ENCODE measurements around the gene IGSF21.

Gene IGSF21

DNA sequence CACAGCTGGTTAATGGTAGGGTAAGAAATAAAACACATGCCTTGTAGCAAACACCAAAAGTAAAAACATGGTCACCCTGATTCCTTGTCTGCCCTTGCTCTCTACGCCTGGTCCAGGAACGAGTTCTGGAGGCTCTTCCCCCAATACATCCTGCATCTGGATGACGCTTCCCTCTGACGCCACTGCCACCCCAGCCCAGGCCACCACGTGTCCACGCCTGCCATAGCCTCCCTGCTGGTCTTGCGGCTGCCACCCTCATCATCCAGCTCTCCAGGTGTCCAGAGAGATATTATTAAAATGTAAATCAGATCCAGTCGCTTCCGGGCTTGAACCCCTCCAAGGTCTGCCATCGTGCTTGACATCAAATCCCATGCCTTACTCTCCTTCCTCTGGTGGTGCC, 39.3 kb downstream of the IGSF21 start:
- Histone ChIP-seq H3K27me3 (ENCODE audit: control insufficient read depth, insufficient read depth, low read length) (no peaks in the 10 kb centered on the region), H3K4me1 (ENCODE audit: control insufficient read depth, insufficient read depth, low read length) (no peaks in the 10 kb centered on the region), H3K36me3 (ENCODE audit: control insufficient read depth, insufficient read depth, low read length) (no peaks in the 10 kb centered on the region), H3K27ac (ENCODE audit: low read depth, low read length) (no peak overlapping the region), H3K4me3 (ENCODE audit: low read depth, low read length) (no peak overlapping the region), H3K9me3 (ENCODE audit: control insufficient read depth, insufficient read depth, low read length) (no peaks in the 10 kb centered on the region), H3K9ac (ENCODE audit: low read depth, low read length) (no peak overlapping the region)

DNA sequence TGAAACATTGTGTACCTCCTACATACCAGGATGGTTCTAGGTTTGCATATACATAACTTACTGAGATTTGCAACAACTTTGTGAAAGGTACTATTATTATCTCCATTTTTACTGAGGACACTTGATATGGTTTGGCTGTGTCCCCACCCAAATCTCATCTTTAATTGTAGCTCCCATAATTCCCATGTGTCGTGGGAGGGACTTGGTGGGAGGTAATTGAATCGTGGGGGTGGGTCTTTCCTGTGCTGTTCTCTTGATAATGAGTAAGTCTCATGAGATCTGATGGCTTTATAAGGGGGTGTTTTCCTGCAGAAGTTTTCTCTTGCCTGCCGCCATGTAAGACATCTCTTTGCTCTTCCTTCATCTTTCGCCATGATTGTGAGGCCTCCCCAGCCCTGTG, 40.1 kb downstream of the IGSF21 start:
- H3K9me3 ChIP-seq (ENCODE audit: control insufficient read depth, insufficient read depth, low read length) = no peaks in the 10 kb centered on the region
- no peaks in the 10 kb centered on the region for H3K4me1 ChIP-seq (ENCODE audit: control insufficient read depth, insufficient read depth, low read length)
- no peak overlapping the region for H3K27ac ChIP-seq (ENCODE audit: low read depth, low read length)
- H3K4me3 ChIP-seq (ENCODE audit: low read depth, low read length) = no peak overlapping the region
- H3K27me3 ChIP-seq (ENCODE audit: control insufficient read depth, insufficient read depth, low read length) = no peaks in the 10 kb centered on the region
- no peaks in the 10 kb centered on the region for H3K36me3 ChIP-seq (ENCODE audit: control insufficient read depth, insufficient read depth, low read length)
- no peak overlapping the region for H3K9ac ChIP-seq (ENCODE audit: low read depth, low read length)

DNA sequence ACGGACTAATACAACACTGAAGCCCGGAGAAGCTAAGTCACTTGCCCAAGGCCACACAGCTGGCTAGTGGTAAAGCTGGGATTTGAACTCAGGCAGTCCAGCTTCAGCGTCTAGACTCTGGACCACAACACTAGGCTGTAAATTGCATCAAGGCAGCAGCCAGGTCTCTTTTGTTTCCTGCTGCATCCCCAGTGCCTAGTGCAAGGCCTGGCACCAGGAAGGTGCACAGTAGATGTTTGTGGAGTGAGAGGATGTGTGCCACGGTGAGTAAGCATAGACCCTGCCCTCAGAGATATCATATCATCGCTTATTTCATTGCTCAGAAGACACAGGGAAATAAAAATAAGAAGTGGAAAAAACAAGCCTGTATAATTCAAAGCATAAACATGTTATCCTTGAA, 40.9 kb downstream of the IGSF21 start:
- Histone ChIP-seq H3K27ac (ENCODE audit: low read depth, low read length) (no peak overlapping the region), H3K9me3 (ENCODE audit: control insufficient read depth, insufficient read depth, low read length) (no peaks in the 10 kb centered on the region)

DNA sequence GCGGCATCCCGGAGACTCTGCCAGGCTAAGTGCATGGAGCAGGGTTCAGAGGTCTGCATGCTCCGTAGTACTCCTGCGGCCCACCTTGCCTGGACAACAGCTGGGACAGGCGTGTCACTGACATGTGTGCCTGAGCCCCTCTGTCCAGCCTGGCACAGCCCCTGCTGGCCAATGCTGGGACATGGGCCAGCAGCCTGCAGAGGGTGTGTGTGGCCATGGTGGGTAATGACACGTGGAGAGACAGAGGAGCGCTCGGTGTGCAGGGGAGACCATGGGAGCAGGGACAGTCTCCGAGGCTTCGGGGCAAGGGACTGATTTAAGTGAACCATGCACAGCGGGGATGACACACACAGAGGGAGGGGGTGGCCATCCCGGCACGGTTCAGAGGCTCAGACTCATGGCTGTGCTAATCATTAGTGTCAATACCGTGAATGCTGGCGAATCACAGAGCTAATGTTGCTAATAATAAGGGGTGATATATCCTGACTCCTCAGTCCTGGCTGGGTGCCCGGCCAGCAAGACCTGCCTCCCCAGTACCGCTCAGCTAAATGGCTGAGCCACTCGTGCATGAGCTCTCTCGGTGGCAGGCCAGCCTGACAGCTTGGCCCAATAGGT, 41.5 kb downstream of the IGSF21 start:
- H3K9me3 ChIP-seq (ENCODE audit: control insufficient read depth, insufficient read depth, low read length) = no peaks in the 10 kb centered on the region
- no peaks in the 10 kb centered on the region for H3K27me3 ChIP-seq (ENCODE audit: control insufficient read depth, insufficient read depth, low read length)
- no peaks in the 10 kb centered on the region for H3K36me3 ChIP-seq (ENCODE audit: control insufficient read depth, insufficient read depth, low read length)
- no peak overlapping the region for H3K4me3 ChIP-seq (ENCODE audit: low read depth, low read length)
- no peak overlapping the region for H3K9ac ChIP-seq (ENCODE audit: low read depth, low read length)
- H3K4me1 ChIP-seq (ENCODE audit: control insufficient read depth, insufficient read depth, low read length) = no peaks in the 10 kb centered on the region
- H3K27ac ChIP-seq (ENCODE audit: low read depth, low read length) = no peak overlapping the region

More for the DNA sequence above, 40.9 kb downstream of the IGSF21 start:
- H3K9ac ChIP-seq (ENCODE audit: low read depth, low read length) = no peak overlapping the region
- H3K4me1 ChIP-seq (ENCODE audit: control insufficient read depth, insufficient read depth, low read length) = no peaks in the 10 kb centered on the region
- no peak overlapping the region for H3K4me3 ChIP-seq (ENCODE audit: low read depth, low read length)
- no peaks in the 10 kb centered on the region for H3K36me3 ChIP-seq (ENCODE audit: control insufficient read depth, insufficient read depth, low read length)
- no peaks in the 10 kb centered on the region for H3K27me3 ChIP-seq (ENCODE audit: control insufficient read depth, insufficient read depth, low read length)

DNA sequence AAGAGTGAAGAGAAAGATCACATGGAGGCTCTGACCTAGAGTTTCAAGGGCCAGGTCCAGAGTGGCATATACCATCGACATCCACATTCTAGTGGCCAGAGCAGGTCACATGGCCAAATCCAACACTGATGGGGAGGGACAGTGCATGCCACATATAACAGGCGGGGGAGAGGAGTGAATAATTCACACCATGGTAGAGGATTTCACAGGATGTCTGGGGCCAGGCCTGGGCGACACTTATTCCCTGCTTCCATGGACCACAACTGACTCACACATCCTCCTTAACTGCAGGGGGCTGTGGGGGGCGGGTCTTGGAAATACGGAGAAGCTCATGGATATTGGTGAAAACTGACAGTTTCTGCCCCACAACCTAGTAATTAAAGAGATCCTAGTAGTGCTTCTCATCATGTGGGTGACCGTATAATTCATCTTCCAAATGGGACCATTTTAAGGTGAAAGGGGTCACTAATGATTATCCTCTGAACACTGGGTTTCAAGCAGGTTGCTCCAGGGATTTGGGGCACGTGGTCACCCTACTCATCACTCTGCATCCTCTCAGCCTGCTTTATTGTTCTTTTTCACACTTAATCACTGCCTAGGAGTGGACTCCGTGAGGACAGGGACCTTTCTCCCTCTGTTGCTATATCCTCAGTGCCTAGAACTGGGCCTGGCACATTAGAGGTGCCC, 44.0 kb downstream of the IGSF21 start:
- Histone ChIP-seq H3K9me3 (ENCODE audit: control insufficient read depth, insufficient read depth, low read length) (no peaks in the 10 kb centered on the region), H3K9ac (ENCODE audit: low read depth, low read length) (no peak overlapping the region), H3K4me3 (ENCODE audit: low read depth, low read length) (no peak overlapping the region), H3K27ac (ENCODE audit: low read depth, low read length) (no peak overlapping the region), H3K36me3 (ENCODE audit: control insufficient read depth, insufficient read depth, low read length) (no peaks in the 10 kb centered on the region), H3K4me1 (ENCODE audit: control insufficient read depth, insufficient read depth, low read length) (0 out of 2 replicates have a peak, but pooled peaks cover 2% of the 10 kb centered on the region), H3K27me3 (ENCODE audit: control insufficient read depth, insufficient read depth, low read length) (no peaks in the 10 kb centered on the region)

DNA sequence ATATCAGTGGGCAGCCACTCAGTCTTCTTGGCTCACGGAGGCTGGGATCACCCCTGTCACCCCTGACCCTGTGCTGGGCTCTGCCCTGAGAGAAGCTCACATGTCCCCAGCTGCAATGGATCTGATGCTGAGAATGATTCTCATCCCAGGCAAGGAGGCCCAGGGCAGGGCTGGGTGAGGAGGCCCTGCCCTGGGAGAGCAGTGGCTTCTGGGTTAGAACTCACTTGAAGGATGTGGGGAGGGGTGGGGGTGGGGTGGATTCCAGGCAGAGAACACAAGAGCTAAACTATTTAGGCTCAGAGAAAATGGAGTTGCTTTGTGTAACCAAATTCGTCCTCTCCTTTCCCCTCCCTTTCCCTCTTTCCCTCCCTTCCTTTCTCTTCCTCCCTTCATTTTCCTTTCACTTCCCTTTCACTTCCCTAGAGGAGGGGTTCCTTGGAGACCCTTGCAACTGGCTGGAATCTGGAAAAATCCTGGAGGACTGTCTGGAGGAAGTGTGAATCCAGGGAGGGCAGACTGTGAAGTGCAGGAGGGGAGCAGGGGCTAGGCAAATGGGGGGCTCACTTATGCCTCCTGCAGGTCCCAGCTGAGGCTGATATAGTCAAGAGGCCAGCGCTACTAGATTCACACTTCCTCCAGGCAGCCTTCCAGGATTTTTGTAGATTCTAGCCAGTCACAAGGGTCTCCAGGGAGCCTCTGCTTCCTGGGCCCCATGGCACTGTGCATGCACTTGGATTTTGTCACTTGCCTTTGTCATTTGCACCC, 47.0 kb downstream of the IGSF21 start:
- no peak overlapping the region for H3K27ac ChIP-seq (ENCODE audit: low read depth, low read length)
- H3K27me3 ChIP-seq (ENCODE audit: control insufficient read depth, insufficient read depth, low read length) = no peaks in the 10 kb centered on the region
- no peaks in the 10 kb centered on the region for H3K9me3 ChIP-seq (ENCODE audit: control insufficient read depth, insufficient read depth, low read length)

DNA sequence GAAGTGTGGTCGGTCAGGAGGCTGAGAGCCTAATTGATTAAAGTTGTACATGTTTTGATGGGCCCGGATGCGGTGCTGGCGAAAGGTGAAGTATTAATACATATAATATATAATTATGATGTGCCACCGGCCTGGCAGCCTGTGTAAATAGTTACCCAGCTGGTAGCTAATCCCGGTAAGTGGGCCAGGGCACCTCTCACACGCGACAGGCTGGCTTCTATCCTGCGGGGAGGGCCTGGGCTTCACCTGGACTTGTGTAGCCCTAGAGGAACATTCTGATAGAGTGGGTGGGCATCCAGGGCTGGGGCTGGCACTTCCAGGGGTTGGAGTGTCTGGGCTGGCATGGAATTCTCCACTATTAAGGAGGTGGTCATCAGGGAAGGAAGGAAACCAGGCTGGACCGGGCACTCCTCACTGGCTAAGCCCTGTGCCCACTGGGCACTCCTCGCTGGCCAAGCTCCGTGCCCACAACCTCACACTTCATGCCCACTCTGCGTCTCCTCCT, 48.3 kb downstream of the IGSF21 start:
- Histone ChIP-seq H3K36me3 (ENCODE audit: control insufficient read depth, insufficient read depth, low read length) (no peaks in the 10 kb centered on the region), H3K9ac (ENCODE audit: low read depth, low read length) (no peak overlapping the region), H3K4me3 (ENCODE audit: low read depth, low read length) (no peak overlapping the region), H3K4me1 (ENCODE audit: control insufficient read depth, insufficient read depth, low read length) (0 out of 2 replicates have a peak, but pooled peaks cover 2% of the 10 kb centered on the region), H3K9me3 (ENCODE audit: control insufficient read depth, insufficient read depth, low read length) (no peaks in the 10 kb centered on the region), H3K27ac (ENCODE audit: low read depth, low read length) (no peak overlapping the region), H3K27me3 (ENCODE audit: control insufficient read depth, insufficient read depth, low read length) (no peaks in the 10 kb centered on the region)

More for the DNA sequence above, 47.0 kb downstream of the IGSF21 start:
- no peak overlapping the region for H3K9ac ChIP-seq (ENCODE audit: low read depth, low read length)
- no peak overlapping the region for H3K4me3 ChIP-seq (ENCODE audit: low read depth, low read length)
- H3K36me3 ChIP-seq (ENCODE audit: control insufficient read depth, insufficient read depth, low read length) = no peaks in the 10 kb centered on the region
- 0 out of 2 replicates have a peak, but pooled peaks cover 2% of the 10 kb centered on the region for H3K4me1 ChIP-seq (ENCODE audit: control insufficient read depth, insufficient read depth, low read length)

DNA sequence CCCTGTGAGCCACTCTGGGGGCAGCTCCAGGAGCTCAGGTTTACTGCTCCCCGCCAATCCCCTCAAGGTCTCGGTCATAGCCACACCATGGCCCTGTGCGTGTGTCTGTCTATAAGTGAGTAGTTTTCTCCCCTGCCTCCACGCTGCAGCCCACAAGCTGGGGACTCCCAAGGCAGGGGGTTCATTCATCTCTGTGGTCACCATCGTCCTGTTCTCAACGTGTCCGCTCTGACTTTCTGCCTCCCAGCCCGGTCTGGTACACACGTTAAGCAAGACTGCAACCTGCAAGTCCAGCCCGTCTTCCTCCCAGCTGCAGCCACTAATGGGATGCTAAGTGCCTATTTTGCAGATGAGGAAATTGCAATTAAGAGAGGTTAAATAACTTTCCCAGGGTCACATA, 49.8 kb downstream of the IGSF21 start:
- H3K4me3 ChIP-seq (ENCODE audit: low read depth, low read length) = no peak overlapping the region
- H3K36me3 ChIP-seq (ENCODE audit: control insufficient read depth, insufficient read depth, low read length) = no peaks in the 10 kb centered on the region
- no peak overlapping the region for H3K9ac ChIP-seq (ENCODE audit: low read depth, low read length)
- 0 out of 2 replicates have a peak, but pooled peaks cover 2% of the 10 kb centered on the region for H3K4me1 ChIP-seq (ENCODE audit: control insufficient read depth, insufficient read depth, low read length)
- no peaks in the 10 kb centered on the region for H3K9me3 ChIP-seq (ENCODE audit: control insufficient read depth, insufficient read depth, low read length)
- no peak overlapping the region for H3K27ac ChIP-seq (ENCODE audit: low read depth, low read length)
- no peaks in the 10 kb centered on the region for H3K27me3 ChIP-seq (ENCODE audit: control insufficient read depth, insufficient read depth, low read length)

DNA sequence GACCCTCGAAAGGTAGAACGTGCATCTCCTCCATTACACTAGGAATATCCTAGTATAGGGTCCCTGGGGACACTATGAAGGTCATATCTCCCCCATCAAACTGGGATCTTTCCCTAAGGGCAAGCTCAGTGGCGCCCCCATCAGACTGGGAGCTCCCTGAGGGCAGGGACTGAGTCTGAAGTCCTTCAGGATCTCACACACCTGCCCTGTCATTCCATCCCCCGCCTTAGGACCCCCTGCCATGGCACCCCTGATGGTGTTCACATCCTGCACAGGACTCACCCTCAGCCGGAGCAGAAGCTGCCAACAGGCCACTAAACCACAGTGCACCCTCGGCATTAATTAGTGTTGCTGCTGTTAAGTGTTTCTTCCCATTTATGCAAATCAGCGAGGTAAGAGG, 50.4 kb downstream of the IGSF21 start:
- H3K27ac ChIP-seq (ENCODE audit: low read depth, low read length) = no peak overlapping the region
- H3K9me3 ChIP-seq (ENCODE audit: control insufficient read depth, insufficient read depth, low read length) = no peaks in the 10 kb centered on the region
- no peak overlapping the region for H3K4me3 ChIP-seq (ENCODE audit: low read depth, low read length)
- H3K27me3 ChIP-seq (ENCODE audit: control insufficient read depth, insufficient read depth, low read length) = no peaks in the 10 kb centered on the region
- no peaks in the 10 kb centered on the region for H3K36me3 ChIP-seq (ENCODE audit: control insufficient read depth, insufficient read depth, low read length)
- H3K4me1 ChIP-seq (ENCODE audit: control insufficient read depth, insufficient read depth, low read length) = 0 out of 2 replicates have a peak, but pooled peaks cover 2% of the 10 kb centered on the region
- H3K9ac ChIP-seq (ENCODE audit: low read depth, low read length) = no peak overlapping the region

DNA sequence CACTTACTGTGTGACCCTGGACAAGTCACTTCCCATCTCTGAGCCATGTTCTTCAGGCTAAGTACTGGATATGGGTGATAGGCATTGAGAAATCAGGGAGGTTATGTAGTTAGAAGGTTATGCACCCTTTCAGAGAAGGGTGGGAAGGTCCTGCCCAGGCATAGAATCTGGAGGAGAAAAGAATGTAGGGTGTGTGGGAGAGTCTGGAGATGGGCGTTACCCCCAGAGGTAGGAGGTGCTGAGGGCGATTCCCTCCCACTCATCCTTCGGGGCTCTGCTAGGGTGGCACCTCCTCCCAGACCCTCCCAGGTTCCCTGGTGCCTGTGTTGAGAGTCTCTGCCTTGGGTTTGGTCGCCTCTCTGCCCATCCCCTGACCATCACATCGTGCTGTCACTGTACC, 51.1 kb downstream of the IGSF21 start:
- no peak overlapping the region for H3K4me3 ChIP-seq (ENCODE audit: low read depth, low read length)
- no peaks in the 10 kb centered on the region for H3K27me3 ChIP-seq (ENCODE audit: control insufficient read depth, insufficient read depth, low read length)
- H3K9ac ChIP-seq (ENCODE audit: low read depth, low read length) = no peak overlapping the region
- 0 out of 2 replicates have a peak, but pooled peaks cover 2% of the 10 kb centered on the region for H3K4me1 ChIP-seq (ENCODE audit: control insufficient read depth, insufficient read depth, low read length)
- no peaks in the 10 kb centered on the region for H3K36me3 ChIP-seq (ENCODE audit: control insufficient read depth, insufficient read depth, low read length)
- H3K9me3 ChIP-seq (ENCODE audit: control insufficient read depth, insufficient read depth, low read length) = no peaks in the 10 kb centered on the region
- no peak overlapping the region for H3K27ac ChIP-seq (ENCODE audit: low read depth, low read length)
